GM12878 (cell line): ENCODE results near the gene QSOX1. TPM values are rescaled to one million over a fixed set of nuclear protein-coding genes. Genes with fewer than 3 reads are reported as not detected.

Experiments used
- ATAC-seq: fragments of 200-7000 bp; cut with Tn5 transposase; 3 replicates; pipeline ENCODE4 v1.9.1; 2020; ENCODE audit warnings: mild to moderate bottlenecking, moderate library complexity
- BruUV-seq: library from RNA; stranded (reverse); fragments of 400-500 nt; replicated peaks from 2 replicates; lab custom pipeline; 2021; lab: Mats Ljungman, UMichigan
- CTCF ChIA-PET: fragments of 300-600 bp; sonication (Branson Sonifier 250); formaldehyde crosslinking; extraction: SDS; loops from one replicate; lab custom pipeline; 2021; ENCODE audit warnings: inconsistent platforms; lab: Yijun Ruan, JAX
- POLR2A ChIA-PET: fragments of 350-600 bp; formaldehyde crosslinking; extraction: SDS; loops from one replicate; lab custom pipeline; 2021; ENCODE audit warnings: inconsistent platforms; lab: Charles Lee
- RAD21 ChIA-PET: fragments of 300-600 bp; sonication (Branson Sonifier 250); formaldehyde crosslinking; loops from one replicate; lab custom pipeline; 2023; ENCODE audit warnings: antibody characterized with exemption; ENCODE audit not compliant: unreplicated experiment; lab: Charles Lee
- SMC1A ChIA-PET: fragments of 300-600 bp; sonication (Branson Sonifier 250); formaldehyde crosslinking; loops from one replicate; lab custom pipeline; 2023; ENCODE audit not compliant: unreplicated experiment, uncharacterized antibody; lab: Charles Lee
- DNase-seq: peaks from one replicate; pipeline ENCODE4 v3.0.0-alpha.2; 2011; ENCODE audit warnings: low read depth, low spot score
- FAIRE-seq: peaks from 3 replicates; lab custom pipeline; 2011; peaks lifted over from hg19 to GRCh38; lab: Jason Lieb, UNC
- H2AFZ ChIP-seq: 2 replicates; pipeline ENCODE4 v1.6.0; 2011; ENCODE audit warnings: low read depth, low read length, control low read depth; ENCODE audit not compliant: control insufficient read depth
- H3K27ac ChIP-seq: 2 replicates; pipeline ENCODE4 v1.5.1; 2011; ENCODE audit warnings: control low read depth; ENCODE audit not compliant: control insufficient read depth, insufficient read depth
- H3K27me3 ChIP-seq, 2 experiments: replicated peaks in 1 of 2; 2 replicates each; pipeline versions ENCODE4 v1.6.0 to v1.6.1; 2011; ENCODE audit warnings: low read length in 1 of 2; ENCODE audit not compliant: control insufficient read depth in 2 of 2, insufficient read depth in 2 of 2
- H3K36me3 ChIP-seq, 2 experiments: 2 replicates each; pipeline ENCODE4 v1.5.1; 2011; ENCODE audit warnings: low read length in 1 of 2; ENCODE audit not compliant: control insufficient read depth in 2 of 2, insufficient read depth in 2 of 2
- H3K4me1 ChIP-seq: 2 replicates; pipeline ENCODE4 v1.6.1; 2011; ENCODE audit warnings: mild to moderate bottlenecking, low read length, moderate library complexity, mixed read lengths; ENCODE audit not compliant: control insufficient read depth, insufficient read depth
- H3K4me2 ChIP-seq: 2 replicates; pipeline ENCODE4 v1.6.0; 2011; ENCODE audit warnings: control low read depth; ENCODE audit not compliant: control insufficient read depth, insufficient read depth
- H3K4me3 ChIP-seq: fragments of 200-600 bp; sonication (generic); 2 replicates; pipeline ENCODE4 v1.5.1; 2016
- H3K79me2 ChIP-seq: 2 replicates; pipeline ENCODE4 v1.6.0; 2011; ENCODE audit warnings: low read length; ENCODE audit not compliant: control insufficient read depth, insufficient read depth
- H3K9ac ChIP-seq: 2 replicates; pipeline ENCODE4 v1.8.0; 2011; ENCODE audit warnings: low read length, control low read depth, mixed read lengths; ENCODE audit not compliant: control insufficient read depth, insufficient read depth
- H3K9me3 ChIP-seq: replicated peaks from 3 replicates; pipeline ENCODE4 v1.5.1; 2011; ENCODE audit warnings: mild to moderate bottlenecking, low read length; ENCODE audit not compliant: control insufficient read depth, insufficient read depth
- H4K20me1 ChIP-seq: 2 replicates; pipeline ENCODE4 v1.6.0; 2011; ENCODE audit not compliant: control insufficient read depth, insufficient read depth
- E4F1 ChIP-seq: fragments of 450-650 bp; IDR thresholded peaks from 2 replicates; pipeline ENCODE4 v1.6.1; 2018; ENCODE audit warnings: borderline replicate concordance, mild to moderate bottlenecking; ENCODE audit not compliant: partially characterized antibody
- EGR1 ChIP-seq, 2 experiments: IDR thresholded peaks; 1 replicate in 1 of 2; 2 replicates in 1 of 2; pipeline ENCODE4 v1.6.1; 2011 to 2012; ENCODE audit warnings: low read depth in 2 of 2, low read length in 2 of 2, borderline replicate concordance in 1 of 2, mild to moderate bottlenecking in 1 of 2, moderate library complexity in 1 of 2
- FOS ChIP-seq: IDR thresholded peaks from 3 replicates; pipeline ENCODE4 v1.6.1; 2011; ENCODE audit warnings: borderline replicate concordance; ENCODE audit not compliant: insufficient read length; ENCODE audit errors: extremely low read depth
- HDAC2 ChIP-seq: fragments of 200-600 bp; sonication (generic); IDR thresholded peaks from 2 replicates; pipeline ENCODE4 v1.6.1; 2017
- HDAC6 ChIP-seq: fragments of 200-600 bp; sonication (generic); IDR thresholded peaks from one replicate; pipeline ENCODE4 v1.8.0; 2017; ENCODE audit warnings: antibody characterized with exemption; ENCODE audit not compliant: unreplicated experiment
- JUND ChIP-seq: IDR thresholded peaks from 2 replicates; pipeline ENCODE4 v1.6.1; 2012; ENCODE audit warnings: low read depth, mild to moderate bottlenecking, low read length, improper control_type of control experiment, moderate library complexity
- LARP7 ChIP-seq: fragments of 450-650 bp; IDR thresholded peaks from 2 replicates; pipeline ENCODE4 v1.6.1; 2017; ENCODE audit warnings: mild to moderate bottlenecking
- MEF2A ChIP-seq: IDR thresholded peaks from 2 replicates; pipeline ENCODE4 v1.6.1; 2011; ENCODE audit warnings: low read depth, mild to moderate bottlenecking, low read length, moderate library complexity; ENCODE audit not compliant: insufficient read depth
- NBN ChIP-seq: fragments of 450-650 bp; IDR thresholded peaks from 2 replicates; pipeline ENCODE4 v1.6.1; 2016
- NFXL1 ChIP-seq: fragments of 450-650 bp; IDR thresholded peaks from 2 replicates; pipeline ENCODE4 v1.6.1; 2017; ENCODE audit warnings: antibody characterized with exemption, mild to moderate bottlenecking, borderline replicate concordance
- NR2F1 ChIP-seq: fragments of 450-650 bp; conservative IDR thresholded peaks from 2 replicates; pipeline ENCODE4 v1.6.1; 2017; ENCODE audit warnings: mild to moderate bottlenecking
- RAD21 ChIP-seq: IDR thresholded peaks from 2 replicates; pipeline ENCODE4 v1.6.1; 2011; ENCODE audit warnings: mild to moderate bottlenecking, low read depth, low read length, moderate library complexity; ENCODE audit not compliant: insufficient read depth
- RFX5 ChIP-seq: IDR thresholded peaks from 2 replicates; pipeline ENCODE4 v1.6.1; 2011; ENCODE audit warnings: low read depth, low read length, improper control_type of control experiment
- SKIL ChIP-seq: fragments of 450-650 bp; IDR thresholded peaks from 2 replicates; pipeline ENCODE4 v1.6.1; 2017; ENCODE audit warnings: mild to moderate bottlenecking, low read depth, inconsistent platforms; ENCODE audit not compliant: poor library complexity, severe bottlenecking
- SUPT20H ChIP-seq: IDR thresholded peaks from 2 replicates; pipeline ENCODE4 v1.6.1; 2011; ENCODE audit warnings: low read depth, mild to moderate bottlenecking, low read length, moderate library complexity, borderline replicate concordance; ENCODE audit not compliant: control insufficient read depth
- TBL1XR1 ChIP-seq: IDR thresholded peaks from 2 replicates; pipeline ENCODE4 v1.6.1; 2012; ENCODE audit warnings: low read depth, low read length, improper control_type of control experiment
- YBX1 ChIP-seq: fragments of 450-650 bp; IDR thresholded peaks from 2 replicates; pipeline ENCODE4 v1.6.1; 2016; ENCODE audit warnings: antibody characterized with exemption
- ZSCAN29 ChIP-seq: fragments of 450-650 bp; IDR thresholded peaks from 2 replicates; pipeline ENCODE4 v1.6.1; 2017; ENCODE audit warnings: mild to moderate bottlenecking, moderate library complexity
- WGBS: methylation state at CpG from one replicate; pipeline ENCODE4 v1.1.6; 2016; ENCODE audit warnings: low lambda C conversion rate; ENCODE audit not compliant: insufficient replicate concordance, insufficient coverage; ENCODE audit errors: missing lambda C conversion rate; 5-methylcytosine and 5-hydroxymethylcytosine counted together
- in situ Hi-C: fragments of 300-500 bp; cut with MboI; formaldehyde crosslinking; loops from 9 replicates; pipeline ENCODE4 v1.14.3; 2018; ENCODE audit warnings: mixed read lengths
- intact Hi-C: fragments of 100-400 bp; cut with micrococcal nuclease; formaldehyde crosslinking; loops from one replicate; pipeline ENCODE4 v1.14.2; 2022; ENCODE audit not compliant: unreplicated experiment
- polyA plus RNA-seq, 11 experiments: library from polyadenylated mRNA; depleted of rRNA in 4 of 11; unstranded in 6 of 11; stranded (reverse) in 5 of 11; fragments of >200 nt; fragmentation: Nextera tagmentation in 4 of 11; fragmentation: Illumina TruSeq in 1 of 11; extraction: Ambion mirVana in 4 of 11; extraction: Trizol in 1 of 11; gene quantifications; 1 replicate in 1 of 11; 2 replicates in 10 of 11; pipeline versions ENCODE4 v1.2.1 to v1.2.3, GENCODE V29; 2011 to 2016; ENCODE audit warnings: inconsistent platforms in 2 of 11, missing spikeins in 2 of 11, low read depth in 1 of 11
- total RNA-seq, 4 experiments: library from RNA; depleted of rRNA in 3 of 4; stranded (reverse); fragments of >200 nt in 3 of 4; fragmentation: Illumina TruSeq in 1 of 4; extraction: Trizol in 1 of 4; gene quantifications; 2 replicates each; pipeline versions ENCODE4 v1.2.1 to v1.2.3, GENCODE V29; 2013 to 2021
- TF ChIP-seq, protein P1 (sequence below): IDR thresholded peaks from 2 replicates; pipeline ENCODE4 v1.6.1; 2011; ENCODE audit warnings: borderline replicate concordance, low read depth, mild to moderate bottlenecking, moderate library complexity, mixed read lengths, low read length; ENCODE audit not compliant: insufficient read depth; ENCODE audit errors: extremely low read length

The QSOX1 gene
- total and polyA plus RNA-seq, 10 of the 15 experiments (the other 5 are each of a cell fraction or from before 2014, with no cell fraction given): 1.8 to 31.3 (median 11.2) TPM

DNA sequence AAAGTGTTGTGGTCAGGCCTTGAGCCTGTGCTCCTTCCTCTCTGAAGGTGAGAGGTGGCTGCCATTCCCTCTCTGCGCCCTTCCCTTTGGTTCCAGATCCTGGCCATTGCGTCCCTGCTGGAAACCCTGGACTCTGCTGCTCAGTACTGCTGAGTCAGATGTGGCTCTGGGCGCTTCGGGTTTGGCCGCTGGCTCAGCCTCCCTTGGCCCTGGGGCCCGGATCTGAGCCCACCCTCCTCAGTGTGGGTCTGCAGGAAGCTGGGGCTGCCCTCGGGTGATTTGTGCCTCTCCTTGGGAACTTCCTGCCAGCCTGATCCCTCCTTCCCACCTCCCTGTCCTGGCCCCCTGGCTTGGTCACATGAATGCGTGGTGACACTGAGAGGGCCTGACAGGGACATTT is 32.2 kb downstream of the QSOX1 start (continued):
- no peak for TF ChIP-seq E4F1
- TF ChIP-seq JUND: no peak
- no peak for TF ChIP-seq RFX5
- TF ChIP-seq NBN: no peak
- TF ChIP-seq HDAC2: no peak
- no peak for TF ChIP-seq TBL1XR1

DNA sequence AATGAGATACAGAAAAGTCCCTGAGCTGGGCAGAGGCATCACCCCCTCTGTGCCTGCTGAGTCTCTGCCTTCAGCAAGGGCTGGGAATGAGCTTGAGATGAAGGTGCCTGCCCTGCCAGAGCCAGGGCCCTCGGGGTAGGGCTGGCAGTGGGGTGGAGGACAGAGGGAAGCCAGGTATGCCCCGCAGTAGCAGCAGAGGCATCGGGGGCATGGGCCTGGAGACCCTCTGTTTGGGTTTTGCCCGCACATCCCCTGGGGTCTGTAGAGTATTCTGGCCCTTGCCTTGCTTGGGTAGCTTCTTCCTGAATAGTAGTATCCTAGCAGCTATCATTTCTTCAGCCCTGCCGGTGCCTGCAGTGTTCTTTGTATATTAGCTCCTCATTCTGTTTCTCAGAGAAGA is 33.0 kb downstream of the QSOX1 start:
- CTCF ChIA-PET: interaction anchor here (0.7 to 4.0 kb wide), 15 partner anchors 8 to 312 kb away, joined by 3 to 36 read pairs (median 5); no protein-coding TSS in a partner anchor
- no TSS peak for BruUV-seq
- no peaks in the 10 kb centered on the region for H3K79me2 ChIP-seq
- TF ChIP-seq SUPT20H (no peak), RAD21 (no peak), ZSCAN29 (no peak), NR2F1 (no peak), EGR1 (IDR thresholded peaks at IDR 0.05; ENCODE audit: borderline replicate concordance in 1 of 2, low read depth in 2 of 2, low read length in 2 of 2) (no peak), SKIL (no peak), NFXL1 (no peak), LARP7 (no peak), FOS (no peak), MEF2A (no peak), YBX1 (no peak), HDAC6 (no peak)
- TF ChIP-seq, protein P1, sequence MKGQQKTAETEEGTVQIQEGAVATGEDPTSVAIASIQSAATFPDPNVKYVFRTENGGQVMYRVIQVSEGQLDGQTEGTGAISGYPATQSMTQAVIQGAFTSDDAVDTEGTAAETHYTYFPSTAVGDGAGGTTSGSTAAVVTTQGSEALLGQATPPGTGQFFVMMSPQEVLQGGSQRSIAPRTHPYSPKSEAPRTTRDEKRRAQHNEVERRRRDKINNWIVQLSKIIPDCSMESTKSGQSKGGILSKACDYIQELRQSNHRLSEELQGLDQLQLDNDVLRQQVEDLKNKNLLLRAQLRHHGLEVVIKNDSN: no peak

More for the DNA sequence above, 33.0 kb downstream of the QSOX1 start:
- Histone ChIP-seq H3K4me3 (no peak overlapping the region), H3K36me3 (peaks cover 0 to 10% of the 10 kb centered on the region in 2 experiments; a peak in 3 of 4 replicates), H4K20me1 (no peaks in the 10 kb centered on the region), H3K9ac (no peak overlapping the region), H3K27me3 (no peaks in the 10 kb centered on the region), H2AFZ (no peak overlapping the region), H3K4me1 (no peaks in the 10 kb centered on the region), H3K9me3 (no peaks in the 10 kb centered on the region), H3K4me2 (no peak overlapping the region), H3K27ac (no peak overlapping the region)
- WGBS: 68% methylated on average over 5 of the region's 5 CpGs
- intact Hi-C loops: loop anchor here (1.0 to 2.0 kb wide), 2 partner anchors 229 to 295 kb away; no protein-coding TSS in a partner anchor
- in situ Hi-C loops: no loop called here
- DNase-seq (no peak), FAIRE-seq (no peak), ATAC-seq (no peak)
- ChIA-PET RAD21 (interaction anchor here (1.0 to 2.9 kb wide), 4 partner anchors 8 to 295 kb away, joined by 3 to 9 read pairs (median 4); no protein-coding TSS in a partner anchor), POLR2A (no interaction called here), SMC1A (interaction anchor here (1.0 to 2.0 kb wide), 8 partner anchors 8 to 294 kb away, joined by 4 to 7 read pairs (median 4); no protein-coding TSS in a partner anchor)
